H9 (cell line): Measurements from ENCODE around the gene DOCK7. TPM values are rescaled to one million over a fixed set of nuclear protein-coding genes. Genes with fewer than 3 reads are reported as not detected.

Source experiments
- DNase-seq: peaks from one replicate; pipeline ENCODE4 v3.0.0-alpha.2; 2017
- H2AFZ ChIP-seq: one replicate; pipeline ENCODE4 v1.6.1; 2013; ENCODE audit warnings: mild to moderate bottlenecking, low read length, control low read depth, moderate library complexity
- H2AK5ac ChIP-seq: 2 replicates; pipeline ENCODE4 v1.6.1; 2013; ENCODE audit warnings: low read length, control low read depth, mixed read lengths; ENCODE audit not compliant: insufficient read length
- H2BK120ac ChIP-seq: one replicate; pipeline ENCODE4 v1.6.1; 2013; ENCODE audit warnings: low read depth, mild to moderate bottlenecking, low read length, control low read depth, inconsistent platforms; ENCODE audit not compliant: poor library complexity, severe bottlenecking
- H2BK12ac ChIP-seq: 2 replicates; pipeline ENCODE4 v1.6.1; 2013; ENCODE audit warnings: low read length, control low read depth, mixed read lengths, low read depth; ENCODE audit not compliant: insufficient read length
- H2BK15ac ChIP-seq: 2 replicates; pipeline ENCODE4 v1.6.1; 2013; ENCODE audit warnings: low read depth, low read length, control low read depth
- H2BK20ac ChIP-seq: one replicate; pipeline ENCODE4 v1.6.1; 2013; ENCODE audit warnings: low read depth, mild to moderate bottlenecking, low read length, control low read depth, inconsistent platforms; ENCODE audit not compliant: poor library complexity, severe bottlenecking
- H2BK5ac ChIP-seq: 2 replicates; pipeline ENCODE4 v1.6.1; 2013; ENCODE audit warnings: low read length, control low read depth, mixed read lengths; ENCODE audit not compliant: insufficient read length
- H3K14ac ChIP-seq: 2 replicates; pipeline ENCODE4 v1.6.1; 2013; ENCODE audit warnings: low read length, control low read depth; ENCODE audit not compliant: insufficient read depth
- H3K18ac ChIP-seq: 2 replicates; pipeline ENCODE4 v1.6.1; 2013; ENCODE audit warnings: low read depth, mild to moderate bottlenecking, mixed read lengths, low read length, control low read depth; ENCODE audit not compliant: insufficient read length
- H3K23ac ChIP-seq: 2 replicates; pipeline ENCODE4 v1.6.1; 2013; ENCODE audit warnings: low read length, control low read depth, mixed read lengths, low read depth; ENCODE audit not compliant: insufficient read length
- H3K23me2 ChIP-seq: 2 replicates; pipeline ENCODE4 v1.6.1; 2013; ENCODE audit warnings: low read depth, mild to moderate bottlenecking, mixed read lengths, low read length, control low read depth; ENCODE audit not compliant: insufficient read length, poor library complexity, severe bottlenecking
- H3K27ac ChIP-seq: 2 replicates; pipeline ENCODE4 v1.5.1; 2013; ENCODE audit warnings: low read length, control low read depth, mixed read lengths, low read depth; ENCODE audit not compliant: insufficient read length
- H3K27me3 ChIP-seq: 2 replicates; pipeline ENCODE4 v1.6.1; 2013; ENCODE audit warnings: low read length, control low read depth, inconsistent platforms; ENCODE audit not compliant: insufficient read depth
- H3K4ac ChIP-seq: 2 replicates; pipeline ENCODE4 v1.6.1; 2013; ENCODE audit warnings: low read depth, mild to moderate bottlenecking, control low read depth, inconsistent platforms, low read length, moderate library complexity
- H3K4me1 ChIP-seq: 2 replicates; pipeline ENCODE4 v1.6.1; 2013; ENCODE audit warnings: low read length, control low read depth, inconsistent platforms; ENCODE audit not compliant: insufficient read depth
- H3K4me2 ChIP-seq: 2 replicates; pipeline ENCODE4 v1.6.1; 2013; ENCODE audit warnings: low read length, control low read depth, mixed read lengths; ENCODE audit not compliant: insufficient read length, insufficient read depth
- H3K56ac ChIP-seq: 2 replicates; pipeline ENCODE4 v1.6.1; 2013; ENCODE audit warnings: low read depth, mild to moderate bottlenecking, mixed read lengths, low read length, control low read depth; ENCODE audit not compliant: insufficient read length
- H3K79me1 ChIP-seq: 2 replicates; pipeline ENCODE4 v1.6.1; 2013; ENCODE audit warnings: low read depth, mild to moderate bottlenecking, moderate library complexity, low read length, control low read depth, inconsistent platforms; ENCODE audit not compliant: insufficient read depth, poor library complexity, severe bottlenecking
- H3K79me2 ChIP-seq: 2 replicates; pipeline ENCODE4 v1.6.1; 2013; ENCODE audit warnings: low read length, control low read depth, inconsistent platforms; ENCODE audit not compliant: insufficient read depth
- H3K9ac ChIP-seq: 2 replicates; pipeline ENCODE4 v1.6.1; 2013; ENCODE audit warnings: low read length, control low read depth, mixed read lengths; ENCODE audit not compliant: insufficient read length; ENCODE audit errors: extremely low read depth
- H3K9me3 ChIP-seq: one replicate; pipeline ENCODE4 v1.6.1; 2013; ENCODE audit warnings: low read depth, low read length, inconsistent platforms; ENCODE audit not compliant: control insufficient read depth
- H3T11ph ChIP-seq: one replicate; pipeline ENCODE4 v1.6.1; 2013; ENCODE audit warnings: mild to moderate bottlenecking, low read length, control low read depth, inconsistent platforms
- H4K20me1 ChIP-seq: one replicate; pipeline ENCODE4 v1.6.1; 2013; ENCODE audit not compliant: control insufficient read depth, insufficient read length, insufficient read depth
- H4K5ac ChIP-seq: 2 replicates; pipeline ENCODE4 v1.6.1; 2013; ENCODE audit warnings: low read depth, mild to moderate bottlenecking, mixed read lengths, low read length, control low read depth; ENCODE audit not compliant: insufficient read length
- H4K8ac ChIP-seq: replicated peaks from 2 replicates; pipeline ENCODE4 v1.6.1; 2013; ENCODE audit warnings: low read length, control low read depth, mixed read lengths, low read depth; ENCODE audit not compliant: insufficient read length
- H4K91ac ChIP-seq: 2 replicates; pipeline ENCODE4 v1.6.1; 2013; ENCODE audit warnings: low read depth, mild to moderate bottlenecking, moderate library complexity, mixed read lengths, low read length, control low read depth; ENCODE audit not compliant: insufficient read length
- H3K27ac Mint-ChIP-seq, 3 experiments: 2 replicates in 2 of 3; 3 replicates in 1 of 3; pipeline ENCODE4 v1.8.0; 2020 to 2021; ENCODE audit warnings: mixed read lengths in 3 of 3, mild to moderate bottlenecking in 1 of 3, moderate library complexity in 1 of 3
- H3K27me3 Mint-ChIP-seq: 2 replicates; pipeline ENCODE4 v1.8.0; 2021; ENCODE audit warnings: low read depth, mild to moderate bottlenecking, moderate library complexity, mixed read lengths
- H3K36me3 Mint-ChIP-seq, 3 experiments: 2 replicates in 2 of 3; 3 replicates in 1 of 3; pipeline ENCODE4 v1.8.0; 2020 to 2021; ENCODE audit warnings: low read depth in 3 of 3, mixed read lengths in 3 of 3; ENCODE audit not compliant: insufficient read depth in 1 of 3
- H3K4me1 Mint-ChIP-seq, 2 experiments: 2 replicates each; pipeline ENCODE4 v1.8.0; 2020; ENCODE audit warnings: mixed read lengths in 2 of 2
- H3K4me3 Mint-ChIP-seq, 2 experiments: 2 replicates in 1 of 2; 3 replicates in 1 of 2; pipeline ENCODE4 v1.8.0; 2020 to 2021; ENCODE audit warnings: mild to moderate bottlenecking in 2 of 2, mixed read lengths in 2 of 2, moderate library complexity in 1 of 2
- H3K9me3 Mint-ChIP-seq, 2 experiments: 2 replicates in 1 of 2; 3 replicates in 1 of 2; pipeline ENCODE4 v1.8.0; 2020; ENCODE audit warnings: mild to moderate bottlenecking in 2 of 2, mixed read lengths in 2 of 2, moderate library complexity in 1 of 2
- CTCF ChIP-seq: fragments of 200-600 bp; sonication (generic); conservative IDR thresholded peaks from 3 replicates; pipeline ENCODE4 v1.8.0; 2021; ENCODE audit warnings: antibody characterized with exemption, mild to moderate bottlenecking
- WGBS: extraction: QIAGEN DNeasy Blood & Tissue Kit; methylation state at CpG from one replicate; pipeline ENCODE4 v1.1.7; 2013; ENCODE audit warnings: missing lambda C conversion rate, low lambda C conversion rate, mixed read lengths; ENCODE audit not compliant: insufficient read length; ENCODE audit errors: extremely low coverage; 5-methylcytosine and 5-hydroxymethylcytosine counted together
- total RNA-seq: library from RNA; stranded (reverse); gene quantifications from 2 replicates; pipeline ENCODE4 v1.2.1, GENCODE V29; 2021

Gene DOCK7
- total RNA-seq, 1 experiment from 2014 or later: 36.8 TPM

DNA sequence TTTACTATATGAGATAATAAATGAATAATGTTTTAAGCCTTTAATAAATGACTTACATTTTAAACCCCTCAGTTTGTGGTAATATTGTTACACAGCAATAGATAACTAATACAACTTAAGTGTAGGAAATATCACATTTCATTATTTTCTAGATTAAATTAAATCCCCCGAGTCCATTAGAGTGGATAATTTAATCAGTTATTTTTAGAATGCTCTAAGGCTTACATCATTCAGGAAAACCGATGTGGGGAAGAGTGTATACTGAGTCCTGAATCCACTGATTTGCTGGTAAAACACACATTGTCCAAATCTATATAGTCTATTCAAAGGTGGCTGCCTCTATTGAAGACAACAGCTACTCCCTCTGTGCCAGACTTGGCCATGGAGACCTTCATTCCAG lies 35.7 kb upstream of the DOCK7 start:
- Histone ChIP-seq H3K23ac (no peak overlapping the region), H3K4me1 (no peaks in the 10 kb centered on the region; the same call in 1 of the 2 replicates), H3K9me3 (no peaks in the 10 kb centered on the region), H4K91ac (no peak overlapping the region), H3K4me2 (no peak overlapping the region), H2BK15ac (no peak overlapping the region), H2AFZ (no peak overlapping the region), H2BK12ac (no peak overlapping the region), H4K8ac (no peak overlapping the region), H3T11ph (no peak overlapping the region), H3K27ac (no peak overlapping the region), H4K5ac (no peak overlapping the region), H3K79me2 (no peaks in the 10 kb centered on the region), H2AK5ac (no peak overlapping the region), H2BK120ac (no peak overlapping the region), H3K4ac (no peak overlapping the region), H3K56ac (no peak overlapping the region), H3K9ac (no peak overlapping the region), H3K18ac (no peak overlapping the region), H3K27me3 (no peaks in the 10 kb centered on the region), H4K20me1 (no peaks in the 10 kb centered on the region), H3K14ac (no peak overlapping the region), H3K23me2 (no peaks in the 10 kb centered on the region), H3K79me1 (no peaks in the 10 kb centered on the region), H2BK5ac (no peak overlapping the region), H2BK20ac (no peak overlapping the region)
- no peak for DNase-seq
- Mint-ChIP-seq H3K4me1 (peaks cover 28% of the 10 kb centered on the region in 2 experiments), H3K27me3 (no peaks in the 10 kb centered on the region), H3K9me3 (no peaks in the 10 kb centered on the region), H3K4me3 (no peak overlapping the region), H3K27ac (no peak overlapping the region), H3K36me3 (no peaks in the 10 kb centered on the region)
- TF ChIP-seq CTCF: no peak
- WGBS: no CpG with 5 or more reads among the region's 2 CpGs
